H1 (cell line): ENCODE results near the gene ACADVL. TPM values are rescaled to one million over a fixed set of nuclear protein-coding genes. Genes with fewer than 3 reads are reported as not detected.

ENCODE experiments used
- HDAC6 ChIP-seq: IDR thresholded peaks from one replicate; pipeline ENCODE4 v1.7.1; 2012; ENCODE audit warnings: low read depth, mild to moderate bottlenecking, inconsistent platforms, low read length, moderate library complexity
- RNF2 ChIP-seq: fragments of 200-900, 300-1000 bp; sonication (generic); IDR thresholded peaks from 2 replicates; pipeline ENCODE4 v1.7.1; 2016; ENCODE audit warnings: borderline replicate concordance, low read depth, mild to moderate bottlenecking, antibody characterized with exemption, low read length; ENCODE audit not compliant: poor library complexity, severe bottlenecking; ENCODE audit errors: missing control alignments
- polyA plus RNA-seq, 7 experiments: library from polyadenylated mRNA; depleted of rRNA in 3 of 7; stranded (reverse) in 5 of 7; unstranded in 2 of 7; fragments of >200 nt in 5 of 7; fragments of 200-250 nt in 2 of 7; gene quantifications; 1 replicate in 5 of 7; 2 replicates in 1 of 7; 4 replicates in 1 of 7; pipeline versions ENCODE4 v1.2.1 to v1.2.3, GENCODE V29; 2011 to 2013; ENCODE audit warnings: missing spikeins in 2 of 7, mixed read lengths in 2 of 7
- total RNA-seq: library from RNA; stranded (reverse); fragmentation: NEBNext Ultra II Directional; extraction: Animal tissue kit (Norgen Biotek cat#: 25700); gene quantifications from 2 replicates; pipeline ENCODE4 v1.2.1, GENCODE V29; 2021

ACADVL gene
- total and polyA plus RNA-seq, 2 of the 8 experiments (the other 6 are each of a cell fraction or from before 2014, with no cell fraction given) = 181 to 231 TPM

DNA sequence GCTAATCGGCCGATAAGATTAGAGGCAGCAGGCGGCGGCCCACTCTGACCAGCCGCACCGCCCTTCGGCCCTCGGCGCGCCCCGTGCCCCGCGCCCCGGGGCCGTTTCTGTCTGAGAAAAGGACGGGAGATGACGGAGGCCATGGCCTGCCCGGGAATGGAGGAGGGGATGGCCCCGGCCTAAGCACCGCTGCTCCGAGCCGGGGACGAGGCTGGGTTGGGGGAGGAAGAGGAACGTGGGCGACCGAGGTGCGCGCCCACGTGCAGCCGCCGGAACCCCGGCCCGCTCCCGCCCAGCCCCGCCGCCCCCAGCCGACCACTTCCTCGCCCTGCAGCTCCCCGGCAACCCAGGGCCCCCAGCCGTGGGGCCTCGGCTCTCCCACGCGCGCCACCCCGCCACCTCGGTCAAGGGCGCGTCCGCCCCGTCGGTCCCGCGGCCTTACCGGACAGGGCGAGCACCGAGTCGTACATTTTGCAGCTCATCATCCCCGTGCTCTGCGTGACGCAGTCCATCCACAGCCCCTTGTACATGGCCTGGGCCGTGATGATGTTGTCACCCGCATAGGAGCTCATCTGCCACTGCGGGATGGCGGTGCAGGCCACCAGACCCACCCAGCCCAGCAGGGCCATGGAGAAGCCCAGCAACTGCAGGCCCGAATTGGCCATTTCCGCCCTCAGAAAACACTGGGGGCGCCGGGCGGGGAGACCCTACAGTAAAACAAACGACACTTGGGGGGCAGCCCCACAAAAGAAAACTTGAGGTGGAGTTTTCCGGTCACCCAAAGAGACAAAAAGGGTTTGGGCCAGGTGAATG lies 41.8 kb downstream of the ACADVL start (continued):
- TF ChIP-seq RNF2 = no peak
- TF ChIP-seq HDAC6 = no peak
